Tibial nerve (tissue), 4 donors: Measurements from ENCODE around the gene PYGO2.

Experiments
- CTCF ChIP-seq, 5 experiments: fragments of 200-600 bp in 3 of 5; fragments of 450-650 bp in 2 of 5; sonication (generic) in 3 of 5; IDR thresholded peaks; one replicate each; pipeline ENCODE4 v1.5.1; 2016 to 2019; ENCODE audit warnings: antibody characterized with exemption in 5 of 5, mild to moderate bottlenecking in 3 of 5, moderate library complexity in 2 of 5
- EP300 ChIP-seq, 2 donors: sonication (generic); formaldehyde crosslinking; IDR thresholded peaks; one replicate each; pipeline ENCODE4 v1.6.1; 2017; ENCODE audit warnings: antibody characterized with exemption in 2 of 2, mild to moderate bottlenecking in 1 of 2
- POLR2A ChIP-seq, 2 donors: fragments of 450-650 bp; IDR thresholded peaks; one replicate each; pipeline ENCODE4 v1.6.1; 2017; ENCODE audit warnings: antibody characterized with exemption in 2 of 2, mild to moderate bottlenecking in 2 of 2, moderate library complexity in 2 of 2

GRCh38 chr1:154931940-154932487, 29.6 kb downstream of the PYGO2 start:
- TF ChIP-seq POLR2A (IDR thresholded peaks at IDR 0.05) (no peak), CTCF (IDR thresholded peaks at IDR 0.05) (no peak), EP300 (IDR thresholded peaks at IDR 0.05) (no peak)
